ENCODE results near the gene DSG3. TPM values are rescaled to one million over a fixed set of nuclear protein-coding genes. Genes with fewer than 3 reads are reported as not detected.

DSG3 gene
- total and polyA plus RNA-seq, 2 of the 8 experiments (the other 6 are each of a cell fraction or from before 2014, with no cell fraction given): 0.03 to 0.07 TPM

DNA sequence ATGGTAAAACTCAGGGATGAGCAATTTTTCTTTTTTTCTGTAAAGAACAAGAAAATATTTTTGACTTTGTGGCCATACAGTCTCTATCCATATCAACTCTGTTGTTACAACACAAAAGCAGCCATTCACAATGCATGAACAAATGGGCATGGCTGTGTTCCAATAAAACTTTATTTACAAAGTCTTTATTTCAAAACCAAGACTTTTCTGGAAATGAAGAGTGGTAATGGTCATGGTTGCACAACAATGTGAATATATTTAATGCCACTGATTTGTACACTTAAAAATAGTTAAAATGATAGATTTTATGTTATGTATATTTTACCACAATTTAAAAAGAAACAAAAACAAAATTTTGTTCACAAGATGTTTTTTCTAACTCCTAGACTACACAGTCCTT is 1.6 kb upstream of the DSG3 start (continued):
- TF ChIP-seq RBBP5 (IDR thresholded peaks at IDR 0.05; ENCODE audit: borderline replicate concordance, low read depth, low read length): no peak
- no peak for TF ChIP-seq YY1 (IDR thresholded peaks at IDR 0.05; ENCODE audit: low read depth, low read length)
- no peak for TF ChIP-seq KDM1A (IDR thresholded peaks at IDR 0.05; ENCODE audit: borderline replicate concordance, low read length)
- no peak for TF ChIP-seq CREB1 (IDR thresholded peaks at IDR 0.05)
- TF ChIP-seq RAD21 (IDR thresholded peaks at IDR 0.05 in 1 of 2, conservative IDR thresholded peaks at IDR 0.05 in 1 of 2; ENCODE audit: low read depth in 2 of 2, low read length in 2 of 2): no peak
- TF ChIP-seq RFX5 (IDR thresholded peaks at IDR 0.05; ENCODE audit: borderline replicate concordance, low read depth, low read length): no peak
- TF ChIP-seq, protein P1, sequence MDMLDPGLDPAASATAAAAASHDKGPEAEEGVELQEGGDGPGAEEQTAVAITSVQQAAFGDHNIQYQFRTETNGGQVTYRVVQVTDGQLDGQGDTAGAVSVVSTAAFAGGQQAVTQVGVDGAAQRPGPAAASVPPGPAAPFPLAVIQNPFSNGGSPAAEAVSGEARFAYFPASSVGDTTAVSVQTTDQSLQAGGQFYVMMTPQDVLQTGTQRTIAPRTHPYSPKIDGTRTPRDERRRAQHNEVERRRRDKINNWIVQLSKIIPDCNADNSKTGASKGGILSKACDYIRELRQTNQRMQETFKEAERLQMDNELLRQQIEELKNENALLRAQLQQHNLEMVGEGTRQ (IDR thresholded peaks at IDR 0.05; ENCODE audit: low read length): no peak
- no peak for TF ChIP-seq NANOG (IDR thresholded peaks at IDR 0.05; ENCODE audit: insufficient read depth, low read depth, low read length, poor library complexity, severe bottlenecking)
- TF ChIP-seq HDAC6 (IDR thresholded peaks at IDR 0.05; ENCODE audit: low read depth, low read length): no peak

Data from H1 (cell line).